Spleen (tissue), 11 donors: ENCODE measurements around the gene GNG7. TPM values are rescaled to one million over a fixed set of nuclear protein-coding genes. Genes with fewer than 3 reads are reported as not detected.
"Not testable (repeated sequence)": the region's sequence is repeated elsewhere in the genome, so short reads cannot be mapped to it uniquely, and the experiment has no call there.

Source experiments
- DNase-seq: peaks from one replicate; pipeline ENCODE4 v3.0.0-alpha.2; 2020
- H3K27ac ChIP-seq, 8 donors: fragments of 200-600 bp; sonication (generic) in 7 of 8; 1 replicate in 4 of 8; 2 replicates in 4 of 8; pipeline versions ENCODE4 v1.5.0 to v1.8.0; 2016 to 2021; ENCODE audit warnings: inconsistent platforms in 4 of 8, mild to moderate bottlenecking in 4 of 8, moderate library complexity in 1 of 8
- H3K27me3 ChIP-seq, 7 donors: fragments of 200-600 bp; sonication (generic) in 6 of 7; replicated peaks in 1 of 7; 1 replicate in 4 of 7; 2 replicates in 3 of 7; pipeline versions ENCODE4 v1.5.0 to v1.8.0; 2016 to 2021; ENCODE audit warnings: inconsistent platforms in 3 of 7, mild to moderate bottlenecking in 1 of 7
- H3K36me3 ChIP-seq, 6 donors: fragments of 200-600 bp; sonication (generic) in 5 of 6; 1 replicate in 4 of 6; 2 replicates in 2 of 6; pipeline versions ENCODE4 v1.5.0 to v1.8.0; 2016 to 2021; ENCODE audit warnings: inconsistent platforms in 2 of 6
- H3K4me1 ChIP-seq, 6 donors: fragments of 200-600 bp; sonication (generic) in 5 of 6; 1 replicate in 3 of 6; 2 replicates in 3 of 6; pipeline versions ENCODE4 v1.5.0 to v1.8.0; 2016 to 2021; ENCODE audit warnings: inconsistent platforms in 3 of 6
- H3K4me3 ChIP-seq, 8 donors: fragments of 200-600 bp; sonication (generic) in 7 of 8; 1 replicate in 4 of 8; 2 replicates in 4 of 8; pipeline versions ENCODE4 v1.5.0 to v1.8.0; 2016 to 2021; ENCODE audit warnings: inconsistent platforms in 4 of 8, mild to moderate bottlenecking in 4 of 8, moderate library complexity in 2 of 8
- H3K9me3 ChIP-seq, 8 donors: fragments of 200-600 bp; sonication (generic) in 7 of 8; 1 replicate in 4 of 8; 2 replicates in 4 of 8; pipeline versions ENCODE4 v1.5.0 to v1.8.0; 2016 to 2021; ENCODE audit warnings: inconsistent platforms in 4 of 8
- POLR2A ChIP-seq, 3 donors: fragments of 450-650 bp; IDR thresholded peaks; one replicate each; pipeline ENCODE4 v1.5.1; 2017; ENCODE audit warnings: antibody characterized with exemption in 3 of 3, mild to moderate bottlenecking in 1 of 3
- POLR2AphosphoS5 ChIP-seq, 3 donors: sonication (generic); formaldehyde crosslinking; IDR thresholded peaks; one replicate each; pipeline ENCODE4 v1.5.1; 2017; ENCODE audit warnings: antibody characterized with exemption in 3 of 3
- WGBS, 5 donors: extraction: QIAGEN DNeasy Blood & Tissue Kit in 3 of 5; methylation state at CpG; one replicate each; pipeline versions ENCODE4 v1.1.5 to v1.1.7; 2013 to 2018; 5-methylcytosine and 5-hydroxymethylcytosine counted together
- intact Hi-C: fragments of 100-400 bp; cut with DNase I; formaldehyde crosslinking; loops from one replicate; pipeline ENCODE4 v1.15.0; 2023; ENCODE audit warnings: low total_unique reads
- polyA plus RNA-seq, 3 donors: library from polyadenylated mRNA; stranded (reverse); fragments of 200-250 nt; gene quantifications; one replicate each; pipeline ENCODE4 v1.2.1, GENCODE V29; 2013
- total RNA-seq, 7 donors: library from RNA; depleted of rRNA in 3 of 7; stranded (reverse); fragments of >200 nt in 3 of 7; fragmentation: NEBNext Ultra II Directional in 4 of 7; extraction: Animal tissue kit (Norgen Biotek cat#: 25700) in 4 of 7; gene quantifications; one replicate each; pipeline versions ENCODE4 v1.1.0 to v1.2.1, GENCODE V29; 2016 to 2021
- TF ChIP-seq, protein P1 (sequence below), 11 experiments: fragments of 200-600 bp in 7 of 11; fragments of 450-650 bp in 4 of 11; sonication (generic) in 4 of 11; IDR thresholded peaks in 8 of 11; conservative IDR thresholded peaks in 3 of 11; 1 replicate in 7 of 11; 2 replicates in 4 of 11; pipeline versions ENCODE4 v1.4.0 to v1.8.0; 2016 to 2021; ENCODE audit warnings: antibody characterized with exemption in 11 of 11, inconsistent platforms in 4 of 11, mild to moderate bottlenecking in 1 of 11
- donor health status: healthy with polysubstance abuse.
- donor health status: DM: no; HTN: no; CAD: no; lungs with moderate emphysema.
- donor health status: DM: no; HTN: no; CAD: no.
- donor health status: Bipolar disorder and iron deficiency.
- donor health status: healthy.
- donor health status: DM: no; HTN: no; CAD: no.
- donor health status: DM: yes; HTN: yes; CAD: no.

GNG7 gene
- total and polyA plus RNA-seq, 10 donors: 17.2 to 34.6 (median 18.9) TPM

DNA sequence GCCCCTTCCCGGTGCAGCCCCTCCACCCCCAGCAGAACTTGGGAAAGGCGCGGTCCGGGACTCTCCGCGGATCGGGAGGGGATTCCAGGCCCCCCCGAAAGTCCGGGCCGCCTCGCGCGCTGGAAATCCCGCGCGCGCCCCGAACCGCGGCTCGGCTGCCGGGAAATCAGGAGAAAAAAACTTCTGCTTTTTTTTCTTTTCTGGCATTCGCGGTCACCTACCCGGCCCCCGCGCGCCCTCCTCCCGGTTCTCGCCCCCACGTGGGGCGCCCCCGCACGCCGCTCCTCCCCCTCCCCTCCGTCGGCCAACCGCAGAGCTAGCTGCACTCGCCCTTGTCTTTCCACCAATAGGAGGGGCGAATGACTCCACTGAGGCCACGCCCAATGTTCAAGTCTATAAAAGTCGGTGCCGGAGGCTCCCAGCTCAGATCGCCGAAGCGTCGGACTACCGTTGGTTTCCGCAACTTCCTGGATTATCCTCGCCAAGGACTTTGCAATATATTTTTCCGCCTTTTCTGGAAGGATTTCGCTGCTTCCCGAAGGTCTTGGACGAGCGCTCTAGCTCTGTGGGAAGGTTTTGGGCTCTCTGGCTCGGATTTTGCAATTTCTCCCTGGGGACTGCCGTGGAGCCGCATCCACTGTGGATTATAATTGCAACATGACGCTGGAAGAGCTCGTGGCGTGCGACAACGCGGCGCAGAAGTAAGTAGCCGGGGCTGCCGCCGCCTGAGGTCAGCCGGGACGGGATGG is 226.6 kb downstream of the GNG7 start, which contains the start of gene GADD45B:
Gene GADD45B, plus strand, starts transcription at position 426 of the 749 bp plus-strand sequence. Its CDS starts 232 bp downstream, at position 658.
- TF ChIP-seq POLR2A (IDR thresholded peaks at IDR 0.05) (peak; percentile 99 to 100 (median 100)), POLR2AphosphoS5 (IDR thresholded peaks at IDR 0.05) (peak; percentile 99 to 100 (median 100))
- TF ChIP-seq, protein P1, sequence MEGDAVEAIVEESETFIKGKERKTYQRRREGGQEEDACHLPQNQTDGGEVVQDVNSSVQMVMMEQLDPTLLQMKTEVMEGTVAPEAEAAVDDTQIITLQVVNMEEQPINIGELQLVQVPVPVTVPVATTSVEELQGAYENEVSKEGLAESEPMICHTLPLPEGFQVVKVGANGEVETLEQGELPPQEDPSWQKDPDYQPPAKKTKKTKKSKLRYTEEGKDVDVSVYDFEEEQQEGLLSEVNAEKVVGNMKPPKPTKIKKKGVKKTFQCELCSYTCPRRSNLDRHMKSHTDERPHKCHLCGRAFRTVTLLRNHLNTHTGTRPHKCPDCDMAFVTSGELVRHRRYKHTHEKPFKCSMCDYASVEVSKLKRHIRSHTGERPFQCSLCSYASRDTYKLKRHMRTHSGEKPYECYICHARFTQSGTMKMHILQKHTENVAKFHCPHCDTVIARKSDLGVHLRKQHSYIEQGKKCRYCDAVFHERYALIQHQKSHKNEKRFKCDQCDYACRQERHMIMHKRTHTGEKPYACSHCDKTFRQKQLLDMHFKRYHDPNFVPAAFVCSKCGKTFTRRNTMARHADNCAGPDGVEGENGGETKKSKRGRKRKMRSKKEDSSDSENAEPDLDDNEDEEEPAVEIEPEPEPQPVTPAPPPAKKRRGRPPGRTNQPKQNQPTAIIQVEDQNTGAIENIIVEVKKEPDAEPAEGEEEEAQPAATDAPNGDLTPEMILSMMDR (IDR thresholded peaks at IDR 0.05 in 8 of 11, conservative IDR thresholded peaks at IDR 0.05 in 3 of 11): peak in 3 of 11 experiments; percentile 12 to 40 (median 24)
- peaks cover 13 to 64% (median 48%) of the 10 kb centered on the region in 6 donors for H3K4me1 ChIP-seq
- WGBS, 5 donors: 1 to 2% (median 1%) methylated on average over 53 to 70 of the region's 70 CpGs
- no peaks in the 10 kb centered on the region for H3K27me3 ChIP-seq
- H3K36me3 ChIP-seq: peaks cover 0 to 17% (median 9%) of the 10 kb centered on the region in 6 donors
- intact Hi-C loops: loop anchor here (2.0 kb wide), 1 partner anchor 137 kb away; no protein-coding TSS in a partner anchor
- H3K4me3 ChIP-seq: peak within 1 kb of the TSS; percentile 68 to 99 (median 98)
- peak; percentile 98 for DNase-seq
- peak within 1 kb of the TSS; percentile 55 to 95 (median 92) for H3K27ac ChIP-seq
- no peaks in the 10 kb centered on the region for H3K9me3 ChIP-seq

DNA sequence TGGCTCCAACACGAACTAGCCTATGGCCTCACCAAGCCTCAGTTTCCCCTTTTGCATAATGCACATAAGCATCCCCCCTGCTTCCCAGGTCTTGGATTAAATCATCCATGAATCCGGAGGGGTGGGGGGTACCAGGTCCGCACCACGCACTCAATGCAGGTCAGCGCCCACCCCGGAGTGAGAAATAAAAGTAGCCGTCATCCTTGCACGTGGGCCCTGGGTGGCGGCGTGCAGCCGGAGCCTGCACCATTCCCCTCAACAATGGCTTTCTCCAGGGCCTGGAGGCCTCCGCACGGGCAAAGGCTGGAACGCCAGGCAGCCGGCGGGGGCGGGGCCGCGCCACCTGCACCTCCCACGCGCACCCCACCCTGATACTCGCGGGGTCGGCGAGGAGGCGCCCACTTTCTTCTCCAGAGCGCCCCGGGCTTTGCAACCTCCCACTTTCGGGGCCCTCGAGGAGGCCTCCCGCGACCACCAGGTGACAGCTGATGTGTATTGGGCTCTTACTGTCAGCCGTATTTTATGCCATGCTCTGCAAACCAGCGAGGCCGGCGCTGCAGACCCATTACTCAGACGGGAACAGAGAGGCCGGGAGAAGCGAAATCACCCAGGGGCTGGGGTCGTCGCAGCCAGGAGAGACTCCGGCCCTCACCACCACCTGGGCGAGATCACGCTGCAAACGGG is 227.3 kb downstream of the GNG7 start:
- DNase-seq: peak; percentile 91
- H3K27ac ChIP-seq: peak overlapping the region; percentile 53 to 95 (median 92)
- 0 to 2% (median 1%) methylated on average over 20 to 45 of the region's 45 CpGs for WGBS, 5 donors

DNA sequence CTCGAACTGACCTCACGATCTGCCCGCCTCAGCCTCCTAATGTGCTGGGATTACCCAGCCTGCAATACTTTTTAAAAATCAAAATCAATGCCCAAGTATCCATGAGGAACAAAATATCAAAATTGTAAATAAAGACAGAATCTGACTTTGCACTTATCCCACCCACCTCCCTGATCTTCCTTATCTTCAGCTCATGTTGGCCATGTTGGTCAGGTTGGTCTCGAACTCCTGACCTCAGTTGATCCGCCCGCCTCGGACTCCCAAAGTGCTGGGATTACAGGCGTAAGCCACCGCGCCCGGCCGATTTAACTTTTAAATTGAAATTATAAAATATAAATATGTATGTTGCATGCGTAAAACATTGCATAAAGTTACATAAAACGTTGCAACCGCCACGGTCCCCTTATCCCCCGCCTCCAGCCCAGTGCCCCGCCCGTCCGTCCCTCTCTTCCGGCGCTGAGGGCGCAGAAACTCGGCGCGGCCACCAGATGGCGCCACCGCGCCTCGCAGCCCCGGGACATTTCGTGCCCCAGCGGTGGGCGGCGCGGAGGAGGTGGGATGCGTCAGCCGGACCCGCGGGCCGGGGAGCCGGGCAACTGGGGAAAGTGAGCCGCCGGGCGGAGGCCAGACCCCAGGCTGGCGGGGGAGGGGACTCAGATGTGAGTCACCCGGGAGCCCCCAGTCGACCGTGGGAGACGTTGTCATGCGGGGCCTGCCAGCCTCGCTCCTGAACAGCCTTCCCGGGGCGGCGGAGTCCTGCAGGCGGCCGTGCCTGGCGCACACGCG is 228.1 kb downstream of the GNG7 start:
- DNase-seq: peak; percentile 97
- Histone ChIP-seq H3K4me3 (peak overlapping the region; percentile 31 to 99 (median 98)), H3K4me1 (peaks cover 13 to 59% (median 44%) of the 10 kb centered on the region in 6 donors), H3K27ac (peak overlapping the region; percentile 53 to 95 (median 92)), H3K27me3 (no peaks in the 10 kb centered on the region), H3K9me3 (no peaks in the 10 kb centered on the region), H3K36me3 (peaks cover 0 to 17% (median 9%) of the 10 kb centered on the region in 6 donors)
- TF ChIP-seq, protein P1 (IDR thresholded peaks at IDR 0.05 in 8 of 11, conservative IDR thresholded peaks at IDR 0.05 in 3 of 11): peak; percentile 96 to 100 (median 99)
- TF ChIP-seq POLR2AphosphoS5 (IDR thresholded peaks at IDR 0.05): peak; percentile 82 to 92 (median 85)
- TF ChIP-seq POLR2A (IDR thresholded peaks at IDR 0.05): no peak
- WGBS, 5 donors: 5 to 13% (median 9%) methylated on average over 36 to 60 of the region's 60 CpGs
- intact Hi-C loops: loop anchor here (2.0 kb wide), 1 partner anchor 138 kb away; no protein-coding TSS in a partner anchor

More for the DNA sequence above, 227.3 kb downstream of the GNG7 start:
- Histone ChIP-seq H3K4me1 (peaks cover 13 to 64% (median 48%) of the 10 kb centered on the region in 6 donors), H3K9me3 (no peaks in the 10 kb centered on the region), H3K27me3 (no peaks in the 10 kb centered on the region), H3K4me3 (peak overlapping the region; percentile 31 to 99 (median 98)), H3K36me3 (peaks cover 0 to 17% (median 9%) of the 10 kb centered on the region in 6 donors)
- TF ChIP-seq POLR2A (IDR thresholded peaks at IDR 0.05): no peak
- TF ChIP-seq, protein P1 (IDR thresholded peaks at IDR 0.05 in 8 of 11, conservative IDR thresholded peaks at IDR 0.05 in 3 of 11): no peak
- no peak for TF ChIP-seq POLR2AphosphoS5 (IDR thresholded peaks at IDR 0.05)
- intact Hi-C loops: loop anchor here (2.0 kb wide), 1 partner anchor 138 kb away; no protein-coding TSS in a partner anchor

DNA sequence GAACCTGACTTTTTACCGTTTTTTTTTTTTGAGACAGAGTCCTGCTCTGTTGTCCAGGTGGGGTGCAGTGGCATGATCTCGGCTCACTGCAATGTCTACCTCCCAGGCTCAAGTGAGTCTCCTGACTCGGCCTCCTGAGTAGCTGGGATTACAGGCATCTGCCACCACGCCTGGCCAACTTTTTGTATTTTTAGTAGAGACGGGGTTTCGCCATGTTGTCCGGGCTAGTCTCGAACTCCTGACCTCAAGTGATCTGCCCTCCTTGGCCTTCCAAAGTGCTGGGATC is 232.6 kb downstream of the GNG7 start:
- DNase-seq, H3K36me3 ChIP-seq, H3K4me3 ChIP-seq, H3K27me3 ChIP-seq, H3K27ac ChIP-seq, H3K9me3 ChIP-seq, intact Hi-C loops: not testable (repeated sequence)
- 82 to 87% (median 85%) methylated on average over 8 of the region's 8 CpGs for WGBS, 5 donors
- peaks cover 7 to 27% (median 11%) of the 10 kb centered on the region in 6 donors for H3K4me1 ChIP-seq
